ENCODE results near the gene DYNC1LI2.

DNA sequence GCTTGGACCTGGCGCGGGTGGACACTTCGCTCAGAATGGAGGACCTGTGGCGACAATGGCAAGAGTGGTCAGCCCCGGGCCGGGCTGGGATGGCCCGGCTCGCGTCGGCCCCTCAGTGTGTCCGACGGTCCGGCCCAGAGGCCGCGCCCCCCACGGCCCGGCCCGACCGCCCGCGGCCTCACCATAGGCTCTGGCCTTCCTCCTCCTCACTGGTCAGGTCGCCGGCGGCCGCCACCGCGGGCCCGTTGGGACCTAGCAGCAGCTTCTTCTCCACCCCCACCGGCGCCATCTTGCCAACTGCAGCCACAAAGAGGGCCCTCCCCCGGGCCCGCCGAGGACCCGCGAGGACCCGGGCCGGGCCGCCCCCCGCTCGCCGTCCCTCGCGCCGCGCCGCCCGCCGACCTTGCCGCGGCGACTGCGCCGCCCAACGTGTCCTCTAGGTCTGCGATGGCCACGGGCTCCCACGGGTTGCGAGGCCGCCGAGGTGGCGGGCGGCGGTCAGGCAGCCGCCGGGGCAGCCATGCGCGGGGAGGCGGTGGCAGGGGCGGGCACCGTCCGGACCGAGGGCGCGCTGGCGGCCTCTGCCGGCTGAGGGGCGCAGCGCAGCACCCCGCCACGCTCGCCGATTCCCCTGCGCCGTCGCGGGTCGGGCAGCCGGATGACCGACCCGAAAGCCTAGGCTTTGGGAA lies at the start of gene DYNC1LI2:
- peak; percentile 60 for TF ChIP-seq CTCF (IDR thresholded peaks at IDR 0.05; ENCODE audit: low read length)
- no peak for TF ChIP-seq EZH2 (optimal IDR thresholded peaks at IDR 0.05; ENCODE audit: low read depth, low read length)

Data from MM.1S (cell line).